PFSK-1 (cell line): ENCODE data around the gene CDKN2AIPNL.

Source experiments
- FOXP2 ChIP-seq: optimal IDR thresholded peaks from 2 replicates; pipeline ENCODE3; 2011; ENCODE audit warnings: borderline replicate concordance, control low read depth, inconsistent platforms; ENCODE audit not compliant: insufficient read depth; ENCODE audit errors: extremely low read length, extremely low read depth
- POLR2AphosphoS5 ChIP-seq: IDR thresholded peaks from 2 replicates; pipeline ENCODE4 v1.6.1; 2012; ENCODE audit warnings: low read depth, mild to moderate bottlenecking, control low read depth, low read length, moderate library complexity
- SIN3A ChIP-seq: IDR thresholded peaks from 2 replicates; pipeline ENCODE4 v1.6.1; 2012; ENCODE audit warnings: mild to moderate bottlenecking, low read length, moderate library complexity, borderline replicate concordance; ENCODE audit not compliant: insufficient read depth
- TAF1 ChIP-seq: IDR thresholded peaks from 2 replicates; pipeline ENCODE4 v1.6.1; 2012; ENCODE audit warnings: low read length, control low read depth, borderline replicate concordance; ENCODE audit not compliant: insufficient read depth
- TF ChIP-seq, protein P1 (sequence below), 2 experiments: IDR thresholded peaks; 2 replicates each; pipeline versions ENCODE4 v1.6.1 to v1.8.0; 2011 to 2012; ENCODE audit warnings: low read depth in 2 of 2, low read length in 2 of 2, control low read depth in 1 of 2, inconsistent platforms in 1 of 2, mild to moderate bottlenecking in 1 of 2, moderate library complexity in 1 of 2; ENCODE audit not compliant: insufficient read depth in 1 of 2

CDKN2AIPNL gene

DNA sequence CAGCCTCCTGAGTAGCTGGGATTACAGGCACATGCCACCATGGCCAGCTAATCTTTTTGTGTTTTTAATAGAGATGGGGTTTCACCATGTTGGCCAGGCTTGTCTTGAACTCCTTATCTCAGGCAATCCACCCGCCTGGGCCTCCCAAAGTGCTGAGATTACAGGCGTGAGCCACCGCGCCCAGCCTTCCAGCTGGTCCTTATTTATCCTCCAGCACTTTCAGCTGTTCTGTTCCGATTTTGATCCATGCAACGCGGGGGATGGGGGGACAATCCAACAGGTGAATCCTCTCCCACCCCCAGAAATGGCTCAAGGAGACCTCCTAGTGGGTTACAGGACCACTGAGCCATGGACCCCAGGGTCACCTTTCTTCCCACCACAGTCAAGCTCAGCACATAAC lies 14.7 kb upstream of the CDKN2AIPNL start:
- TF ChIP-seq POLR2AphosphoS5 (no peak), TAF1 (no peak), SIN3A (no peak), FOXP2 (no peak)
- TF ChIP-seq, protein P1, sequence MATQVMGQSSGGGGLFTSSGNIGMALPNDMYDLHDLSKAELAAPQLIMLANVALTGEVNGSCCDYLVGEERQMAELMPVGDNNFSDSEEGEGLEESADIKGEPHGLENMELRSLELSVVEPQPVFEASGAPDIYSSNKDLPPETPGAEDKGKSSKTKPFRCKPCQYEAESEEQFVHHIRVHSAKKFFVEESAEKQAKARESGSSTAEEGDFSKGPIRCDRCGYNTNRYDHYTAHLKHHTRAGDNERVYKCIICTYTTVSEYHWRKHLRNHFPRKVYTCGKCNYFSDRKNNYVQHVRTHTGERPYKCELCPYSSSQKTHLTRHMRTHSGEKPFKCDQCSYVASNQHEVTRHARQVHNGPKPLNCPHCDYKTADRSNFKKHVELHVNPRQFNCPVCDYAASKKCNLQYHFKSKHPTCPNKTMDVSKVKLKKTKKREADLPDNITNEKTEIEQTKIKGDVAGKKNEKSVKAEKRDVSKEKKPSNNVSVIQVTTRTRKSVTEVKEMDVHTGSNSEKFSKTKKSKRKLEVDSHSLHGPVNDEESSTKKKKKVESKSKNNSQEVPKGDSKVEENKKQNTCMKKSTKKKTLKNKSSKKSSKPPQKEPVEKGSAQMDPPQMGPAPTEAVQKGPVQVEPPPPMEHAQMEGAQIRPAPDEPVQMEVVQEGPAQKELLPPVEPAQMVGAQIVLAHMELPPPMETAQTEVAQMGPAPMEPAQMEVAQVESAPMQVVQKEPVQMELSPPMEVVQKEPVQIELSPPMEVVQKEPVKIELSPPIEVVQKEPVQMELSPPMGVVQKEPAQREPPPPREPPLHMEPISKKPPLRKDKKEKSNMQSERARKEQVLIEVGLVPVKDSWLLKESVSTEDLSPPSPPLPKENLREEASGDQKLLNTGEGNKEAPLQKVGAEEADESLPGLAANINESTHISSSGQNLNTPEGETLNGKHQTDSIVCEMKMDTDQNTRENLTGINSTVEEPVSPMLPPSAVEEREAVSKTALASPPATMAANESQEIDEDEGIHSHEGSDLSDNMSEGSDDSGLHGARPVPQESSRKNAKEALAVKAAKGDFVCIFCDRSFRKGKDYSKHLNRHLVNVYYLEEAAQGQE (IDR thresholded peaks at IDR 0.05; ENCODE audit: insufficient read depth in 1 of 2, low read depth in 2 of 2, low read length in 2 of 2), result no peak

DNA sequence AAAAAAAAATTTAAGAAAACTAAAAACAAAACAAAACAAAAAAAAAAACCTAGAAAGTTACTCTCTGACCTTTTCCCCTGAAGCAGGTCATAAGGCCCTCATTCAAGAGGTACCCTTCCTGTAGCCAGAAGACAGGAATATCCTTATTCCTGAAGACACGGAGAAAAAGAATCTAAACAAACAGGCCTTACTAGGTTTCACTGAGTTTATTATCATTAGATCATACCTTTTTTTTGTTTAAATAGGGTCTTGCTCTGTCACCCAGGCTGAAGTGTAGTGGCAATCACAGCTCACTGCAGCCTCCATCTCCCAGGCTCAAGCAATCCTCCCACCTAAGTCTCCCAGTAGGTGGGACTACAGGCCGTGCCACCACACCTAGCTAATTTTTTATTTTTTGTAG lies 11.7 kb upstream of the CDKN2AIPNL start:
- no peak for TF ChIP-seq FOXP2
- TF ChIP-seq POLR2AphosphoS5, result no peak
- no peak for TF ChIP-seq TAF1
- no peak for TF ChIP-seq SIN3A
- TF ChIP-seq, protein P1 (IDR thresholded peaks at IDR 0.05; ENCODE audit: insufficient read depth in 1 of 2, low read depth in 2 of 2, low read length in 2 of 2), result no peak

DNA sequence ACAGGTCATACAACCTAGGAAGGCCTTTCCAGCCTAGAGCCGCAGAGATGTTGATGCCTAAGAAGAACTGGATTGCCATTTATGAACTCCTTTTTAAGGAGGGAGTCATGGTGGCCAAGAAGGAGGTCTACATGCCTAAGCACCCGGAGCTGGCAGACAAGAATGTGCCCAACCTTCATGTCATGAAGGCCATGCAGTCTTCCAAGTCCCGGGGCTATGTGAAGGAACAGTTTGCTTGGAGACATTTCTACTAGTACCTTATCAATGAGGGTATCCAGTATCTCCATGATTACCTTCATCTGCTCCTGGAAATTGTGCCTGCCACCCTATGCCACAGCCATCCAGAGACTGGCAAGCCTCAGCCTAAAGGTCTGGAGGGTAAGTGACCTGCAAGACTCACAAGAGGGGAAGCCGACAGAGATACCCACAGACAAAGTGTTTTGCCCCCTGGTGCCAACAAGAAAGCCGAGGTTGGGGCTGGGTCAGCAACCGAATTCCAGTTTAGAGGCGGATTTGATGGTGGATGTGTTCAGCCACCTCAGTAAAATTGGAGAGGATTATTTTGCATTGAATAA lies 11.2 kb upstream of the CDKN2AIPNL start:
- TF ChIP-seq TAF1, result no peak
- TF ChIP-seq, protein P1 (IDR thresholded peaks at IDR 0.05; ENCODE audit: insufficient read depth in 1 of 2, low read depth in 2 of 2, low read length in 2 of 2), result no peak
- TF ChIP-seq POLR2AphosphoS5, result no peak
- TF ChIP-seq SIN3A, result no peak
- no peak for TF ChIP-seq FOXP2

DNA sequence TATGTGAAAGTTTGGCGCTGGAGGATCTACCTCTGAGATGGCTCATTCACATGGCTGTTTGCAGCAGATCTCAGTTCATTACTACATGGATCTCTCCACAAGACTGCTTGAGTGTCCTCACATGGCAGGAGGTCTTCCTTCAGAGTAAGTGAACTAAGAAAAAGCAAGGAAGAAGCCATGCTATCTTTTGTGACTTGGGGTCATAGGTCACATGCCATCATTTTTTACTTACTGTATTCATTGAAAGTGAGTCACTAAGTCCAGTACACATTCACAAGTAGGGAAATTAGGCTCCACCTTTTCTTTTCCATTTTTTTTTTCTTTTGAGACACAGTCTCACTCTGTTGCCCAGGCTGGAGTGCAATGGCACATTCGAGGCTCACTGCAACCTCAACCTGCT lies 8.7 kb upstream of the CDKN2AIPNL start:
- TF ChIP-seq SIN3A (no peak), FOXP2 (no peak), POLR2AphosphoS5 (no peak), TAF1 (no peak)
- TF ChIP-seq, protein P1 (IDR thresholded peaks at IDR 0.05; ENCODE audit: insufficient read depth in 1 of 2, low read depth in 2 of 2, low read length in 2 of 2), result no peak
